Measurements from ENCODE around the gene APOBEC2. TPM values are rescaled to one million over a fixed set of nuclear protein-coding genes. Genes with fewer than 3 reads are reported as not detected.

APOBEC2 gene
- total and polyA plus RNA-seq, 9 of the 15 experiments (the other 6 are each of a cell fraction or from before 2014, with no cell fraction given) = 0.25 to 1.6 TPM; not detected in 7

DNA sequence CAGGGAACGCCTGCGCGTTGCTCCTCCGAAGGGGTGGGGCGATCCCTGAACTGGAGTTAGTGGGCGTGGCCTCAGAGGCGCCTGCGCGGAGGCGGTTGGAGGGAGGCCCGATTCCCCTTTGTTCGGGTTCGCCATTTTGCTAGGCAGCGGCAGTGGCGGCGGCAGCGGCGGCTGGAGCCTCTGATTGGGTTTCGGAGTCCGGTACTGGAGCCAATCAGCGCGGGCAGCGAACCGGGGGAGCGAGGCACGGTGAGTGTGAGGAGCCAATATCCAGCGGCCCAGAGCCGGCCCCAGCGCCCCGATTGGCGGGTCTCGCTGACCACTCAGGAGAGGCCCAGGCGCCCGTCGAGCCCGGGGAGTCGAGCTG is 19.8 kb downstream of the APOBEC2 start, which contains the start of gene NFYA (continued):
- peak; percentile 49 for TF ChIP-seq HMGN3 (IDR thresholded peaks at IDR 0.05; ENCODE audit: borderline replicate concordance, extremely low read depth, insufficient read length, low read depth, low read length)
- no peak for TF ChIP-seq ZSCAN29 (IDR thresholded peaks at IDR 0.05)
- TF ChIP-seq, protein P1, sequence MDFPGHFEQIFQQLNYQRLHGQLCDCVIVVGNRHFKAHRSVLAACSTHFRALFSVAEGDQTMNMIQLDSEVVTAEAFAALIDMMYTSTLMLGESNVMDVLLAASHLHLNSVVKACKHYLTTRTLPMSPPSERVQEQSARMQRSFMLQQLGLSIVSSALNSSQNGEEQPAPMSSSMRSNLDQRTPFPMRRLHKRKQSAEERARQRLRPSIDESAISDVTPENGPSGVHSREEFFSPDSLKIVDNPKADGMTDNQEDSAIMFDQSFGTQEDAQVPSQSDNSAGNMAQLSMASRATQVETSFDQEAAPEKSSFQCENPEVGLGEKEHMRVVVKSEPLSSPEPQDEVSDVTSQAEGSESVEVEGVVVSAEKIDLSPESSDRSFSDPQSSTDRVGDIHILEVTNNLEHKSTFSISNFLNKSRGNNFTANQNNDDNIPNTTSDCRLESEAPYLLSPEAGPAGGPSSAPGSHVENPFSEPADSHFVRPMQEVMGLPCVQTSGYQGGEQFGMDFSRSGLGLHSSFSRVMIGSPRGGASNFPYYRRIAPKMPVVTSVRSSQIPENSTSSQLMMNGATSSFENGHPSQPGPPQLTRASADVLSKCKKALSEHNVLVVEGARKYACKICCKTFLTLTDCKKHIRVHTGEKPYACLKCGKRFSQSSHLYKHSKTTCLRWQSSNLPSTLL (IDR thresholded peaks at IDR 0.05) = peak; percentile 66
- no peak for TF ChIP-seq MTA1 (IDR thresholded peaks at IDR 0.05; ENCODE audit: borderline replicate concordance)
- no peak for TF ChIP-seq NR4A1 (CRISPR knock-in tag; IDR thresholded peaks at IDR 0.05)
- peak; percentile 78; the same call in 1 of the 2 replicates for TF ChIP-seq NR4A1 (tag; IDR thresholded peaks at IDR 0.05)
- TF ChIP-seq HDGF (IDR thresholded peaks at IDR 0.05) = 0 out of 2 replicates have a peak, but pooled peaks have one; percentile 58
- peak; percentile 91 for TF ChIP-seq ZNF175 (CRISPR knock-in tag; IDR thresholded peaks at IDR 0.05; ENCODE audit: low read depth)
- peak; percentile 26; the same call in 1 of the 2 replicates for TF ChIP-seq KLF16 (IDR thresholded peaks at IDR 0.05)
- TF ChIP-seq NCOA6 (IDR thresholded peaks at IDR 0.05) = no peak
- TF ChIP-seq SMAD1 (IDR thresholded peaks at IDR 0.05; ENCODE audit: low read depth, low read length, partially characterized antibody) = peak; percentile 19
- no peak for TF ChIP-seq SMARCB1 (IDR thresholded peaks at IDR 0.05; ENCODE audit: insufficient read length, low read depth)
- TF ChIP-seq CHD2 (IDR thresholded peaks at IDR 0.05; ENCODE audit: low read depth, low read length) = peak; percentile 86
- TF ChIP-seq MBD2 (IDR thresholded peaks at IDR 0.05; ENCODE audit: borderline replicate concordance, low read depth) = peak; percentile 92
- TF ChIP-seq, protein P2, sequence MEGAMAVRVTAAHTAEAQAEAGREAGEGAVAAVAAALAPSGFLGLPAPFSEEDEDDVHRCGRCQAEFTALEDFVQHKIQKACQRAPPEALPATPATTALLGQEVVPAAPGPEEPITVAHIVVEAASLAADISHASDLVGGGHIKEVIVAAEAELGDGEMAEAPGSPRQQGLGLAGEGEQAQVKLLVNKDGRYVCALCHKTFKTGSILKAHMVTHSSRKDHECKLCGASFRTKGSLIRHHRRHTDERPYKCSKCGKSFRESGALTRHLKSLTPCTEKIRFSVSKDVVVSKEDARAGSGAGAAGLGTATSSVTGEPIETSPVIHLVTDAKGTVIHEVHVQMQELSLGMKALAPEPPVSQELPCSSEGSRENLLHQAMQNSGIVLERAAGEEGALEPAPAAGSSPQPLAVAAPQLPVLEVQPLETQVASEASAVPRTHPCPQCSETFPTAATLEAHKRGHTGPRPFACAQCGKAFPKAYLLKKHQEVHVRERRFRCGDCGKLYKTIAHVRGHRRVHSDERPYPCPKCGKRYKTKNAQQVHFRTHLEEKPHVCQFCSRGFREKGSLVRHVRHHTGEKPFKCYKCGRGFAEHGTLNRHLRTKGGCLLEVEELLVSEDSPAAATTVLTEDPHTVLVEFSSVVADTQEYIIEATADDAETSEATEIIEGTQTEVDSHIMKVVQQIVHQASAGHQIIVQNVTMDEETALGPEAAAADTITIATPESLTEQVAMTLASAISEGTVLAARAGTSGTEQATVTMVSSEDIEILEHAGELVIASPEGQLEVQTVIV (CRISPR knock-in tag; IDR thresholded peaks at IDR 0.05; ENCODE audit: borderline replicate concordance) = no peak
- TF ChIP-seq, protein P3, sequence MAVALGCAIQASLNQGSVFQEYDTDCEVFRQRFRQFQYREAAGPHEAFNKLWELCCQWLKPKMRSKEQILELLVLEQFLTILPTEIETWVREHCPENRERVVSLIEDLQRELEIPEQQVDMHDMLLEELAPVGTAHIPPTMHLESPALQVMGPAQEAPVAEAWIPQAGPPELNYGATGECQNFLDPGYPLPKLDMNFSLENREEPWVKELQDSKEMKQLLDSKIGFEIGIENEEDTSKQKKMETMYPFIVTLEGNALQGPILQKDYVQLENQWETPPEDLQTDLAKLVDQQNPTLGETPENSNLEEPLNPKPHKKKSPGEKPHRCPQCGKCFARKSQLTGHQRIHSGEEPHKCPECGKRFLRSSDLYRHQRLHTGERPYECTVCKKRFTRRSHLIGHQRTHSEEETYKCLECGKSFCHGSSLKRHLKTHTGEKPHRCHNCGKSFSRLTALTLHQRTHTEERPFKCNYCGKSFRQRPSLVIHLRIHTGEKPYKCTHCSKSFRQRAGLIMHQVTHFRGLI (CRISPR knock-in tag; IDR thresholded peaks at IDR 0.05) = peak; percentile 43; the same call in 1 of the 2 replicates
- TF ChIP-seq TBL1XR1 (IDR thresholded peaks at IDR 0.05; ENCODE audit: low read length in 2 of 2) = no peak
- peak; percentile 90 for TF ChIP-seq FOS (IDR thresholded peaks at IDR 0.05; ENCODE audit: extremely low read depth, insufficient read length)
- TF ChIP-seq, protein P4, sequence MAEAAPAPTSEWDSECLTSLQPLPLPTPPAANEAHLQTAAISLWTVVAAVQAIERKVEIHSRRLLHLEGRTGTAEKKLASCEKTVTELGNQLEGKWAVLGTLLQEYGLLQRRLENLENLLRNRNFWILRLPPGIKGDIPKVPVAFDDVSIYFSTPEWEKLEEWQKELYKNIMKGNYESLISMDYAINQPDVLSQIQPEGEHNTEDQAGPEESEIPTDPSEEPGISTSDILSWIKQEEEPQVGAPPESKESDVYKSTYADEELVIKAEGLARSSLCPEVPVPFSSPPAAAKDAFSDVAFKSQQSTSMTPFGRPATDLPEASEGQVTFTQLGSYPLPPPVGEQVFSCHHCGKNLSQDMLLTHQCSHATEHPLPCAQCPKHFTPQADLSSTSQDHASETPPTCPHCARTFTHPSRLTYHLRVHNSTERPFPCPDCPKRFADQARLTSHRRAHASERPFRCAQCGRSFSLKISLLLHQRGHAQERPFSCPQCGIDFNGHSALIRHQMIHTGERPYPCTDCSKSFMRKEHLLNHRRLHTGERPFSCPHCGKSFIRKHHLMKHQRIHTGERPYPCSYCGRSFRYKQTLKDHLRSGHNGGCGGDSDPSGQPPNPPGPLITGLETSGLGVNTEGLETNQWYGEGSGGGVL (CRISPR knock-in tag; IDR thresholded peaks at IDR 0.05) = no peak
- peak; percentile 83; the same call in 1 of the 2 replicates for TF ChIP-seq L3MBTL2 (IDR thresholded peaks at IDR 0.05)
- TF ChIP-seq TSC22D4 (tag; IDR thresholded peaks at IDR 0.05) = no peak
- TF ChIP-seq NFYB (IDR thresholded peaks at IDR 0.05; ENCODE audit: extremely low read depth, insufficient read length) = peak; percentile 98
- TF ChIP-seq C11orf30 (IDR thresholded peaks at IDR 0.05; ENCODE audit: low read depth) = peak; percentile 52
- TF ChIP-seq HNRNPLL (IDR thresholded peaks at IDR 0.05; ENCODE audit: low read depth, low read length, poor library complexity, severe bottlenecking) = peak; percentile 53

Data from K562 (cell line).